Transverse colon (tissue), 4 donors: Measurements from ENCODE around the gene C1orf21.

ENCODE experiments used
- POLR2A ChIP-seq: fragments of 450-650 bp; IDR thresholded peaks from one replicate; pipeline ENCODE4 v1.6.1; 2016; ENCODE audit warnings: antibody characterized with exemption, mild to moderate bottlenecking, moderate library complexity
- POLR2AphosphoS5 ChIP-seq, 3 donors: sonication (generic); formaldehyde crosslinking; IDR thresholded peaks; one replicate each; pipeline ENCODE4 v1.6.1; 2016; ENCODE audit warnings: antibody characterized with exemption in 3 of 3
- TF ChIP-seq, protein P1 (sequence below), 5 experiments: fragments of 200-600 bp in 3 of 5; fragments of 450-650 bp in 2 of 5; sonication (generic) in 3 of 5; IDR thresholded peaks; 1 replicate in 2 of 5; 2 replicates in 3 of 5; pipeline ENCODE4 v1.5.1; 2016 to 2017; ENCODE audit warnings: antibody characterized with exemption in 5 of 5, inconsistent platforms in 3 of 5, mild to moderate bottlenecking in 2 of 5, moderate library complexity in 1 of 5

DNA sequence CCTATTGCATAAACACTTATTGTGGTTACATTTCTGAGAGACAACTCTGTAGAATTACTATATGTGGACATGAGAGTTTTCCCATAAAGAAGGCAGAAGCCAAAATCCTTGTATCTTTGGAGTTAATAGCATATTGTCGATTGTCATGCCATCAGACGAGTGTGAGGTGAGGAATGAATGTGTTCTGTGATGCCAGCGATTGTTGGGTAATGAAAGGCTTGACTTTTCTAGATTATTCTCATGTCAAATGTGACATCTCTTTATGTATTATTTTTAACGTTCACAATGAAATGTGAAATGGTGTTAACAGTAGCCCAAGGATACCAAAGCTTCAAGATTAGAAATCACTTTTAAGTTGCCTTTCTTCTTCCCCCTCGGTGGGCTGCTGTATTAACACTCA, 84.9 kb downstream of the C1orf21 start:
- TF ChIP-seq, protein P1, sequence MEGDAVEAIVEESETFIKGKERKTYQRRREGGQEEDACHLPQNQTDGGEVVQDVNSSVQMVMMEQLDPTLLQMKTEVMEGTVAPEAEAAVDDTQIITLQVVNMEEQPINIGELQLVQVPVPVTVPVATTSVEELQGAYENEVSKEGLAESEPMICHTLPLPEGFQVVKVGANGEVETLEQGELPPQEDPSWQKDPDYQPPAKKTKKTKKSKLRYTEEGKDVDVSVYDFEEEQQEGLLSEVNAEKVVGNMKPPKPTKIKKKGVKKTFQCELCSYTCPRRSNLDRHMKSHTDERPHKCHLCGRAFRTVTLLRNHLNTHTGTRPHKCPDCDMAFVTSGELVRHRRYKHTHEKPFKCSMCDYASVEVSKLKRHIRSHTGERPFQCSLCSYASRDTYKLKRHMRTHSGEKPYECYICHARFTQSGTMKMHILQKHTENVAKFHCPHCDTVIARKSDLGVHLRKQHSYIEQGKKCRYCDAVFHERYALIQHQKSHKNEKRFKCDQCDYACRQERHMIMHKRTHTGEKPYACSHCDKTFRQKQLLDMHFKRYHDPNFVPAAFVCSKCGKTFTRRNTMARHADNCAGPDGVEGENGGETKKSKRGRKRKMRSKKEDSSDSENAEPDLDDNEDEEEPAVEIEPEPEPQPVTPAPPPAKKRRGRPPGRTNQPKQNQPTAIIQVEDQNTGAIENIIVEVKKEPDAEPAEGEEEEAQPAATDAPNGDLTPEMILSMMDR (IDR thresholded peaks at IDR 0.05), result no peak
- TF ChIP-seq POLR2A (no peak), POLR2AphosphoS5 (IDR thresholded peaks at IDR 0.05) (no peak)
